ENCODE data around the gene ARSB.
"Not testable (repeated sequence)": the region's sequence is repeated elsewhere in the genome, so short reads cannot be mapped to it uniquely, and the experiment has no call there.

Gene ARSB

GRCh38 chr5:78746021-78746770, 238.9 kb downstream of the ARSB start:
- DNase-seq = no peak

GRCh38 chr5:78744951-78745534, 240.1 kb downstream of the ARSB start:
- DNase-seq = no peak

GRCh38 chr5:78741019-78741418, 244.1 kb downstream of the ARSB start:
- no peak for DNase-seq

GRCh38 chr5:78738693-78739300, 246.3 kb downstream of the ARSB start:
- no peak for DNase-seq

GRCh38 chr5:78738104-78738503, 247.0 kb downstream of the ARSB start:
- no peak for DNase-seq

- no peak for DNase-seq
These were observed 249.2 kb downstream of the ARSB start for GRCh38 chr5:78735834-78736463.

GRCh38 chr5:78734950-78735349, 250.2 kb downstream of the ARSB start:
- no peak for DNase-seq

- no peak for DNase-seq
These were observed 250.8 kb downstream of the ARSB start for GRCh38 chr5:78734094-78734845.

- not testable (repeated sequence) for DNase-seq
These were observed 252.4 kb downstream of the ARSB start for GRCh38 chr5:78732721-78733120.

GRCh38 chr5:78731884-78732283, 253.2 kb downstream of the ARSB start:
- DNase-seq = no peak

- no peak for DNase-seq
These were observed 254.6 kb downstream of the ARSB start for GRCh38 chr5:78730300-78731094.

GRCh38 chr5:78727786-78728761, 257.0 kb downstream of the ARSB start:
- no peak for DNase-seq
